Mucosa of gallbladder (tissue), 1 donor: Measurements from ENCODE around the gene XRCC3. TPM values are rescaled to one million over a fixed set of nuclear protein-coding genes. Genes with fewer than 3 reads are reported as not detected.
"Not testable (repeated sequence)": the region's sequence is repeated elsewhere in the genome, so short reads cannot be mapped to it uniquely, and the experiment has no call there.

Source experiments
- DNase-seq: peaks from one replicate; pipeline ENCODE4 v3.0.0-alpha.2; 2020; ENCODE audit warnings: low spot score
- total RNA-seq: library from RNA; stranded (reverse); gene quantifications from one replicate; pipeline ENCODE4 v1.2.1, GENCODE V29; 2021
- donor health status: DM: no; HTN: no; CAD: no.

The XRCC3 gene
- total RNA-seq, 1 donor from 2014 or later = 8.5 TPM

DNA sequence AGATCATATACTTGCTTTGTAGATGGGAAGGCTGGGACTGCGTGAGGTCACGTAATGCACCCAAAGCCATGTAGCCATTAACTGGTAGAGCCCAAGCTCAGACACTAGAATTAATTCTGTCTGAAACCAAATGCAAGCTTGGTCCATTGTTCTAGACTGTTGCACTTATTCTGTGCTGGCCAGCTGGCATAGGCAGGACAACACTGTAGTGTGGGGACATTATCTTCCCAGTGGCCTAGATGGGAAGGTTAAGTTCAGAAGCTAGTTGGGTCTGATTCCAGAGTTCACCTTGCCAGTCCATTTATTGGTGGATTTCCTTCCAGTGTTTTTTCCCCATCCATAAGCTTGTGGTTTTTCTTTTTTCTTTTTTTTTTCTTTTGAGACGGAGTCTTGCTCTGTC, 47.1 kb downstream of the XRCC3 start:
- DNase-seq = no peak

DNA sequence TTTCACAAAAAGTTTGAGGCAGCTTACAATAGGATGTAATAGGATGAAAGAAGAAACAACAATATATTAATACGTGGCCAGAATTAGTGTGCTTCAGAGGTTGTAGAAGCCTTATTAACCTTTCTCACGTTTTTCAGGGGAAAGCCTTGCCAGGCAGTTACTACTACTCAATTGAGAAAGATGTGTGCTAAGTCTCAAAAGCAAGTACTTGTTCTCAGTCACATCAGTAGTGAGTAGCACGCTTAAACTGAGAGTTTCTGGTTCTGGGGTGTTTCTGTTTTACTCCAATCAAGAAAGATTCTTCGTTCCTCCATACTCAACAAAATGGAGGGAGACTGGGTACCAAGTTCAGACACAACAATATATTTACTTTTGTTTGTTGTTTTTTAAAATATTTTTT, 47.6 kb downstream of the XRCC3 start:
- no peak for DNase-seq

DNA sequence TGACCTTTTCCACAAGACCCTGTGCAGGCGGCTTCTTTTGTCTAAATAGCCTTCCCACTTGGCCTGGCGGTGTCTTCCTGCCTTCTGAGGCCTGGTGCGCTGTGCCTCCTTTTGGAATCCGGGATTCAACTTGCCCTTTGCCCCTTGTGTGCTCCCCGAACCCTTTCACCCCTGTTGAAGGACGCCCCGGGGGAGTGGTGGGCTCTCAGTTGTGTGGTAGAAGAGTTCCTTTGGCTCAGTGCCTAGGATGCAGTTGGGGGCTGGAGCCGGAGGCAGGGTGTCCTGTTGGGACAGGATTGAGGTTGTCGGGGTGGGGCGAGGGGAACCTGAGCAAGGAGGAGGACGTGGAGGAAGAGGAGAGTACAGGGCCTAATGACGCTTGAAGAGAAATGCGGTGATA, 51.7 kb downstream of the XRCC3 start:
- DNase-seq = no peak

DNA sequence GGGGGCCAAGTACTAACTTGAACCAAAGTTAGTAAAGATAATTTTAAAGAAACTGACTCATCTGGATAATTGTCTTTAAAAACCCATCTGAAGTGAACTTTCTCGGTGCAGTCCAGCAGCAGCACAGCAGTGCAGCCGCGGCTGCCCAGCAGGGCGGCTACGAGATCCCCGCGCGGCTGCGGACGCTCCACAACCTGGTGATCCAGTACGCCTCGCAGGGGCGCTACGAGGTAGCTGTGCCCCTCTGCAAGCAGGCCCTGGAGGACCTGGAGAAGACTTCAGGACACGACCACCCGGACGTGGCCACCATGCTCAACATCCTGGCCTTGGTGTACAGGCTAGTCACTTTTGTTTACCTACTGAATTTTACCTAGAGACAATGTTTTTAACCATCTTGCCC, 52.7 kb downstream of the XRCC3 start:
- no peak for DNase-seq

DNA sequence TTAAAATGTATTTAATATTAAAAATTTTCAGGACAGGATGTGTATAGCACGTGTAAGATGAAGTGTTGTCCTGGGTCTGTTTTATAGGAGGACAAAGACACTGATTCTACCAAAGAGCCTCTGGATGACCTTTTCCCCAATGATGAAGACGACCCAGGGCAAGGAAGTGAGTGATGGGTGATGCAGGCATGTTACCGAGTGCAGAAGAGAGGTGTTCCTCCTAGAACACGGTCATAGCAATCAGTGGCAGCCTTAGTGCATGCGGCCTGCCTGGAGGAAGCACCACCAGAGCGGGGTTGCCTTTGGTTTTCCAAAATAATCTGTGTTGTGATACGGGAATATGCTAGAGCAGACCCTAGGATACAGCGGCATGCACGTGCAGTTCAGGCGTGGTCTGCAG, 53.2 kb downstream of the XRCC3 start:
- DNase-seq = no peak

DNA sequence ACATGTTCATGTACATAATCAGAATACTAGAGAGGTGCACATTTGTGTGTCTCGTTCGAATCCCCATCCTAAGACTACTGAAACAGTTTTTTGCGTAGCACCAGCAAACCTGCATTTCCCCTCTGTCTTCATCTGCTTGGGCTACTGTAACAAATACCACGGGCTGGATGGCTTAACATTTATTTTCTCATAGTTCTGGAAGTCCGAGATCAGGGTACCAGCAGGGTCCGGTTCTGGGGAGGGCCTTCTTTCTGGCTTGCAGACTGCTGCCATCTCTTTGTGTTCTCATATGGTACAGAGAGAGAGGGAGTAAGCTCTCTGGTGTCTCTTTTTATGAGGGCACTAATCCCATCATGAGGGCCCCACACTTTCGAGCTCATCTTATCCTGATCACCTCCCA, 55.6 kb downstream of the XRCC3 start:
- DNase-seq = no peak

DNA sequence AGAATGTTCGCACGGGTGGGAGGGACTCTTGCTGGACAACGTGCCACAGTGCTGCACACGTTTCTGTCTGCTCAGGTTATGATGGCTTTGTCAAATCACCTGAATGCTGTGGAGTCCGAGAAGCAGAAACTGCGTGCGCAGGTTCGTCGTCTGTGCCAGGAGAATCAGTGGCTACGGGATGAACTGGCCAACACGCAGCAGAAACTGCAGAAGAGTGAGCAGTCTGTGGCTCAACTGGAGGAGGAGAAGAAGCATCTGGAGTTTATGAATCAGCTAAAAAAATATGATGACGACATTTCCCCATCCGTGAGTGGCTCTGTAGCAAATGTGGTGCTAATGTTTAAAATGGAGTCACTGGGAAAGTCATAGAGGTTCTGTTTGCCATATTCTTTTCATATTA, 57.8 kb downstream of the XRCC3 start:
- no peak for DNase-seq

DNA sequence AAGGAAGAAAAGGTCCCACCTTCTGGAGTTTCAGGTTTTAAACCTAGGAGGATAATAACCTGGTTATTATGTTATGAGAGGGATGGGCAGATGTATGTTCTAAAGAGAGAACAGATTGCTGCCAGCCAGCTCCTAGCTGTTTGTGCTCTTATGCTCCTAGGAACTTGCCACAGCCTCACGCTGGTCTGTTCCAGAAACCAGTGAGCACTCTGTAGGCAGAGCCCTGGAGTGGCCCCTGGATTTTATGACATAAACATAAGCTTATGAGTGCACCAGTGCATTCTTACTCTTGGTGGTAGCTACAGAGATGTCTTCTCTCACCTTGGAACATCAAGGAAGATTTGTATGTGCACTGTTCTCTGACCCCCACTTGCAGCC, 58.5 kb downstream of the XRCC3 start:
- DNase-seq = no peak

DNA sequence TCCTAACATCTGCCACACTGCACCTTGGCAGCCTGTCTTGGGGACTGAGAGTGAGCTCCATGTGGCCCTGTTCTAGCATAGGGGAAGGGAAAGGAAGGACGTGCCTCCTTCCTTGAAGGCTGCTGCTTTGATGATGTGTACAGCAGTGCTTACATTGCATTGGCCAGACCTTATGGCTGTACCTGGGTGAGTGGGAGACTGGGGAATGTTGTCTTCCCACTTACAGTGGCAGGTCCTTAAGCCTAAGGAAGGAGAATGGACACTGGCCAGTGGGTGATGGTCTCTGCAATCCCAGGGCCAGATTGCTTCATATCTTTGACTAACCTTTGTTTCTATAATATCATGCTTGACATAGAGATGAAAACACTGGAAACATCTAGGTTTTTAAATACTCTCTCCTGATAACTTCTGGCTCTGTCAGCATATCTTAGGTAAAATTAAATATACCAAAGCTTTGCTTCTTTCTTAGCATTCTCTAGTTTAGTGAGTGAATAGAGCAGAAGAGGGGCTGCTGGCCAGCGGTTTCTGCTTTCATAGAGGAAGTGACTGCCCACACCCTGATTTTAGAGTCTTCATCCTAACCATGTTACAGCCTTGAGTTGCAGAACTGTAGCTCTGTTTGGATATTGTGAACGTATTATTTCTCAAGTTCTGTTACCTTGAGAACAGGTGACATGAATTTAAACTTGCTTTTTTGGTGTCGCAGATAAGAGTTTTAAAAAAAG, 59.1 kb downstream of the XRCC3 start:
- DNase-seq = no peak

DNA sequence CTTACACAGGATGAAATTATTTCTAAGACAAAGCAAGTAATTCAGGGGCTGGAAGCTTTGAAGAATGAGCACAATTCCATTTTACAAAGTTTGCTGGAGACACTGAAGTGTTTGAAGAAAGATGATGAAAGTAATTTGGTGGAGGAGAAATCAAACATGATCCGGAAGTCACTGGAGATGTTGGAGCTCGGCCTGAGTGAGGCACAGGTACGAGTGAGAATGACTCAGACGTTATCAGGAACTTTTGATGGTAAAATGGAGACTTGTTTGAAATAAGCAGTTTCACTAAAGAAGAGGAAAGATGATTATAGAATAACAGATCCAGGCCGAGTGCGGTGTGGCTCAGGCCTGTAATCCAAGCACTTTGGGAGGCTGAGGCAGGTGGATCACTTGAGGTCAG, 60.6 kb downstream of the XRCC3 start:
- DNase-seq = no peak

DNA sequence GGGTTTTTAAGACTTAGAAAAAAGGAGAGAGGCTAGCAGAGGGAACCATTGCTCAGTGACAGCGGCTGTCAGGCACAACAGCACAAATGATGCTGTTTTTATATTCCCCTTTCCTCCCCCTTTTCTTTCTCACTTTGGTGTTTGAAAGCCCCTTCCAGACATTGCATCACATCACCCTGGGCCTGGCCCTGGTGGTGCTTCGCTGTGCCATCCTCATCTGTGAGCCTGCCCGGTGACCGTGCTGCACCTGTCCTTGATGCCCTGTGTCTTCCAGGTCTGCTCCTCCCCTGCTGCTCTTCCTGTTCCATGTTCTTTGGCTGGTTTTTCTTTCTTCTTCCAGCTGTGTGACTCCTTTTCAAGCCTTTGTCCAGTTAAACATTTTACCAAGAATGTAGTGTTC, 61.4 kb downstream of the XRCC3 start:
- DNase-seq = no peak

DNA sequence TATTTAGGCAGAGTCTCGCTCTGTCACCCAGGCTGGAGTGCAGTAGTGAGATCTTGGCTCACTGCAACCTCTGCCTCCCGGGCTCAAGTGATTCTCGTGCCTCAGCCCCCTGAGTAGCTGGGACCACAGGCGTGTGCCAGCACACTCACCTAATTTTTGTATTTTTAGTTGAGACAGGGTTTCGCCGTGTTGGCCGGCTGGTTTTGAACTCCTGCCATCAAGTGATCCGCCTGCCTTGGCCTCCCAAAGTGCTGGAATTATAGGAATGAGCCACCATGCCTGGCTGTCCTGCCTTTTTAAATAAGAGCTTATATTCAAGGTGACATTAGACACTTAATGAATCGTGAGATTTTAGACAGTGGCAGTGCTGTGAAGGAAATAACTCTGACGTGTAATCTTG, 61.9 kb downstream of the XRCC3 start:
- not testable (repeated sequence) for DNase-seq

DNA sequence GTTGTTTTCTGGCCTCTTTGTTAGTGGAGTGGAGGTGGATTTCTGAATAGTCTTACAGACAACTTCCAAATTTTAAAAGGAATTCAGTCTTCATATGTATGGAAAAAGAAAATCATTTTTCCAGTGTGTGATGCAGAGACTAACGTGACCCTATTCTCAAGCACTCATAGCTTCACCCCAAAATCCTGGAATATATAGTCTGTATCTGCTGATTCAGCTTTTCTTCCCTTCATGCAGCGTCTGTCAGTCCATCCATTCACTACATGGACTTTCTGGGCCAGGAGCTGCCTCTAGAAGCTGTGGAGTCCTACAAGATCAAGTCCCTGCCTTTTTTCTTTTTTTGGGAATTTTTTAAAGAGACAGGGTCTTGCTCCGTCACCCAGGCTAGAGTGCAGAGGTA, 62.4 kb downstream of the XRCC3 start:
- no peak for DNase-seq

DNA sequence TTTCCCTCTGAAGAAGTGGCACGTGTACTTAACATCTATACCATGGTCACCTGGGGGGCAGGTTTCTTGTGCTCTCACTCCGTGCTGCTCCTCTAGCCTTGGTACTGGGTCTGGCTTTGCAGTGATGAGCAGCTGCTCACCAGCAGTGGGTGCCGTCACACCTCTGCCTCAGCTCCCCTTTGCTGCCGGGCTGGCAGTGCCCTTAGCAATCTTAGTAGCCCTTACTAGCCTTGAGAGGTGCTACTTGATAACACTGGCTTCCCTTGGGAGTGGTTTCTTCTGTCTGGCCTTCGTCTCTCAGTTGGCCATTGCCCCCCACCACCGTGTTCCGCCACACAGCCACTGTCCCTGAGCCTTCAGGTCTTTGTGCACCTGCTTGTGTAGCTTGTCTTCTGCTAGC, 63.7 kb downstream of the XRCC3 start:
- no peak for DNase-seq

DNA sequence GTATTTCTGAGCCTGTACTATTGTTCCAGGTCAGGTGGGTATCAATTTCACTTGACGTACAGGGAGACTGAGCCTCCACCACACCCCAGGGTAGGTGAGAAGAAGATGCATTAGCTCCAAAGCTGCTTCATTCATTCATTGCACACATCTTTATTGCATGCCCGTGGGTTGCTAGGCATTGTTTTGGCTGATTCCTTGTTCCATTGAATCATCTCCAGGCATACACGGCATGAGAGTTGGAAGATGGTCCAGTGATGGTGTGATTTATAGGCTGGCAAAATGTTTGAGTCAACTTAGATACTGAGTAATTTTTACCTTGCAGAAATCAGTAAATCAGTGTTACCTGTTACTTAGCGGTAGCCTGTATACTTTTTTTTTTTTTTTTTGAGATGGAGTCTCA, 65.0 kb downstream of the XRCC3 start:
- DNase-seq = no peak

DNA sequence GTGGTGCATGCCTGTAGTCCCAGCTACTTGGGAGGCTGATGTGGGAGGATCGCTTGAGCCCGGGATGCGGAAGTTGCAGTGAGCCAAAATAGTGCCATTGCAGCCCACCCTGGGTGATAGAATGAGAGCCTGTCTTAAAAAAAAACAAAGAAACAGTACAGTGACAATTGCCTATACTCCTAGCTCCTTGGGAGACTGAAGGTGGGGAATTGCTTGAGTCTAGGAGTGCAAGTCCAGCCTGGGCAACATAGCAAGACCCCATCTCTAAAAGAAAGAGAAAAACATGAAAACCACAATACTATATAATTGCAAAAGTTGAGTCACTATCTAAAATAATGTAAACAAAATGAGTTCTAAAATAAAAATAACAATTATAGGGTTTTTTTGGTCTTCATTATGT, 66.2 kb downstream of the XRCC3 start:
- no peak for DNase-seq

Other genes with a start within 250 kb of the XRCC3 start
- 424 TPM for gene CKB, start 192.6 kb downstream of the XRCC3 start, total RNA-seq
- 13.5 TPM for gene TRMT61A, start 186.3 kb downstream of the XRCC3 start, total RNA-seq
- 24.2 TPM for gene BAG5, start 152.8 kb downstream of the XRCC3 start, total RNA-seq
- gene COA8, start 152.5 kb downstream of the XRCC3 start, total RNA-seq = 33.7 TPM
- 171 TPM for gene KLC1, start 86.2 kb downstream of the XRCC3 start, total RNA-seq
- 94.0 TPM for gene ZFYVE21, start 359 bp upstream of the XRCC3 start, total RNA-seq
- 54.0 TPM for gene PPP1R13B, start 132.1 kb upstream of the XRCC3 start, total RNA-seq
- 8.7 TPM for gene TDRD9, start 213.0 kb upstream of the XRCC3 start, total RNA-seq
- not detected for gene RD3L, start 227.1 kb upstream of the XRCC3 start, total RNA-seq